Esophagus squamous epithelium (tissue), 5 donors: ENCODE measurements around the gene PLEKHH2. TPM values are rescaled to one million over a fixed set of nuclear protein-coding genes. Genes with fewer than 3 reads are reported as not detected.

Experiments used
- DNase-seq: peaks from one replicate; lab custom pipeline; 2025; lab: John Stamatoyannopoulos, UW
- H3K27ac ChIP-seq, 4 donors: fragments of 200-600 bp; sonication (generic); one replicate each; pipeline ENCODE4 v1.5.1; 2016 to 2019; ENCODE audit warnings: mild to moderate bottlenecking in 1 of 4
- H3K27me3 ChIP-seq, 4 donors: fragments of 200-600 bp; sonication (generic); 1 replicate in 3 of 4; 2 replicates in 1 of 4; pipeline versions ENCODE4 v1.5.1 to v1.6.0; 2017 to 2021; ENCODE audit warnings: antibody characterized with exemption in 1 of 4
- H3K36me3 ChIP-seq, 3 donors: fragments of 200-600 bp; sonication (generic); one replicate each; pipeline ENCODE4 v1.5.1; 2016 to 2019
- H3K4me1 ChIP-seq, 3 donors: fragments of 200-600 bp; sonication (generic); one replicate each; pipeline ENCODE4 v1.5.1; 2017 to 2019
- H3K4me3 ChIP-seq, 4 donors: fragments of 200-600 bp; sonication (generic); 1 replicate in 3 of 4; 2 replicates in 1 of 4; pipeline ENCODE4 v1.5.1; 2016 to 2019; ENCODE audit warnings: mild to moderate bottlenecking in 2 of 4, moderate library complexity in 1 of 4
- H3K9me3 ChIP-seq, 3 donors: fragments of 200-600 bp; sonication (generic); one replicate each; pipeline ENCODE4 v1.5.1; 2016 to 2019
- POLR2A ChIP-seq, 4 donors: fragments of 450-650 bp; IDR thresholded peaks; one replicate each; pipeline ENCODE4 v1.6.1; 2017; ENCODE audit warnings: antibody characterized with exemption in 4 of 4, mild to moderate bottlenecking in 4 of 4, moderate library complexity in 3 of 4
- WGBS, 2 donors: methylation state at CpG; one replicate each; pipeline ENCODE4 v1.1.5; 2018; 5-methylcytosine and 5-hydroxymethylcytosine counted together
- intact Hi-C: fragments of 100-400 bp; cut with DNase I; formaldehyde crosslinking; loops from one replicate; pipeline ENCODE4 v1.15.0; 2022
- total RNA-seq, 4 donors: library from RNA; depleted of rRNA; stranded (reverse); fragments of >200 nt; gene quantifications; one replicate each; pipeline ENCODE4 v1.1.0, GENCODE V29; 2016
- TF ChIP-seq, protein P1 (sequence below), 6 experiments: fragments of 450-650 bp in 4 of 6; fragments of 200-600 bp in 2 of 6; sonication (generic) in 2 of 6; IDR thresholded peaks; one replicate each; pipeline ENCODE4 v1.5.1; 2016 to 2019; ENCODE audit warnings: antibody characterized with exemption in 6 of 6, mild to moderate bottlenecking in 4 of 6, moderate library complexity in 4 of 6
- donor health status: DM: yes; HTN: yes; CAD: no.

PLEKHH2 gene
- total RNA-seq, 4 donors from 2014 or later = 1.7 to 25.7 (median 8.3) TPM

DNA sequence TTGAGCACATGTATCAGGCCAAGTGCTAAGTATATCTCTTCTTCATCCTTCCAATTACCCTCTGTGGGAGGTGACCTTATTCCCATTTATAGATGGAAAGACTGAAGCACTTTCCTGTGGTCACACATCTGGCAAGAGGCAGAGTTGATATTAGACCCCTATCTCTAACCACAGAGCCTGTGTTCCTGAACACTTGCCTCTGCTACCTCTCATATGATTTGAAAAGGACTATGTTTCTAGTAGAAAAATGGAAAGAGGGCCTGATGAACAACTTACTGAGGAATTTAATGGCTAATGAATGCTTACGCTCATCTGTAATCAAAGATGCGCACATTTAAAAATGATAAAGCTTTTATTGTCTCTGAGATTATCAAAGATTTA, 90.6 kb downstream of the PLEKHH2 start:
- Histone ChIP-seq H3K27me3 (no peaks in the 10 kb centered on the region), H3K9me3 (no peaks in the 10 kb centered on the region), H3K36me3 (peaks cover 0 to 3% (median 0%) of the 10 kb centered on the region in 3 donors), H3K4me1 (no peaks in the 10 kb centered on the region), H3K27ac (no peak overlapping the region), H3K4me3 (no peak overlapping the region)
- intact Hi-C loops = no loop called here
- no peak for DNase-seq
- 93 to 98% methylated on average over 2 of the region's 2 CpGs for WGBS, 2 donors
- TF ChIP-seq, protein P1, sequence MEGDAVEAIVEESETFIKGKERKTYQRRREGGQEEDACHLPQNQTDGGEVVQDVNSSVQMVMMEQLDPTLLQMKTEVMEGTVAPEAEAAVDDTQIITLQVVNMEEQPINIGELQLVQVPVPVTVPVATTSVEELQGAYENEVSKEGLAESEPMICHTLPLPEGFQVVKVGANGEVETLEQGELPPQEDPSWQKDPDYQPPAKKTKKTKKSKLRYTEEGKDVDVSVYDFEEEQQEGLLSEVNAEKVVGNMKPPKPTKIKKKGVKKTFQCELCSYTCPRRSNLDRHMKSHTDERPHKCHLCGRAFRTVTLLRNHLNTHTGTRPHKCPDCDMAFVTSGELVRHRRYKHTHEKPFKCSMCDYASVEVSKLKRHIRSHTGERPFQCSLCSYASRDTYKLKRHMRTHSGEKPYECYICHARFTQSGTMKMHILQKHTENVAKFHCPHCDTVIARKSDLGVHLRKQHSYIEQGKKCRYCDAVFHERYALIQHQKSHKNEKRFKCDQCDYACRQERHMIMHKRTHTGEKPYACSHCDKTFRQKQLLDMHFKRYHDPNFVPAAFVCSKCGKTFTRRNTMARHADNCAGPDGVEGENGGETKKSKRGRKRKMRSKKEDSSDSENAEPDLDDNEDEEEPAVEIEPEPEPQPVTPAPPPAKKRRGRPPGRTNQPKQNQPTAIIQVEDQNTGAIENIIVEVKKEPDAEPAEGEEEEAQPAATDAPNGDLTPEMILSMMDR (IDR thresholded peaks at IDR 0.05) = no peak
- no peak for TF ChIP-seq POLR2A (IDR thresholded peaks at IDR 0.05)

DNA sequence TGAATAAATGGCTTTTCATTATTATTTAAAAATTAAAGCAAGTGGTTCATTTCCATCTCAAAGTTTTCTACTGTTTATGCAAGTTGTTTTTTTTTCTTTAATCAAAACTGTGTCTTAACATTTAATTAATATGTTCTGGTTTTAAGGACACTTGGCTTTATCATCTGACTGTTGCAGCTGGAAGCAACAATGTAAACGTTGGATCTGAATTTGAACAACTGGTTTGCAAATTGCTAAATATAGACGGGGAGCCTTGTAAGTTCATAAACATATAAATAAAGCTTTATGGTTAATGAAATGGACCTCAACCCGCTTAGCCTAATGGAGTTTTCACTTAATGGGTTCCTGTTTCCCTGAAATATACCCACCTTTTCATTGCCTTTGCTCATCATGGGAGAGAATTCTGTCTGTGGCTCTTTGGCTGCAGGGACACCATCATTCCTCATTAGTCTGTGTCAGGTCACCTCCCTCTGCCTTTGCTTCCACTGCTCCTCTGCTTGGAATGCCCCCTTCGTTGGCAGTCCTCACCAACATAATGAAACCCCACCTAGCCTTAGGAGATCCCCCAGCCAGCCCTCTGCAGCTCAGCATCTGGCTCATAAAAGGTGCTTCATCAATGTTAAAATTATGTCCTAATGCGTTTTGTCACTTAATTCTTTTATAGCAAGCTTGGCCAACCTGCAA, 92.6 kb downstream of the PLEKHH2 start:
- Histone ChIP-seq H3K9me3 (no peaks in the 10 kb centered on the region), H3K4me3 (no peak overlapping the region), H3K27me3 (no peaks in the 10 kb centered on the region), H3K27ac (no peak overlapping the region), H3K4me1 (no peaks in the 10 kb centered on the region), H3K36me3 (peaks cover 0 to 8% (median 0%) of the 10 kb centered on the region in 3 donors)
- 63 to 68% methylated on average over 5 of the region's 5 CpGs for WGBS, 2 donors
- DNase-seq = no peak
- intact Hi-C loops = no loop called here
- TF ChIP-seq, protein P1 (IDR thresholded peaks at IDR 0.05) = no peak
- TF ChIP-seq POLR2A (IDR thresholded peaks at IDR 0.05) = no peak

DNA sequence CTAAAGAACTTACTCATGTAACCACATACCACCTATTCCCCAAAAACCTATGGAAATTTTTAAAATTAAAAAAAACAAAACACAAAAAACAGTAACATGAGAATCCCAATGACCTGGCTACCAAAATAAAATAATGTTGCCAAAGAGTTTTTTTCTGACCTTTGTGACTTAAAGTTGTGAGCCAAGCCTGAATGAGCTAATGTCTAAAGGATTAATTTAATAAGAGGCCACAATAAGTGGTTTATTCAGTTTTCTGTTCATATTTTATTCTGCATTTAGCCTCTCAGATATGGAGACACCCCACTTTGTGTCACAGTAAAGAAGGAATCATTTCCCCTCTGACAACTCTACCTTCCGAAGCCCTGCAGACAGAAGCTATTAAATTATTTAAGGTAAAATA, 94.2 kb downstream of the PLEKHH2 start:
- no peaks in the 10 kb centered on the region for H3K9me3 ChIP-seq
- H3K36me3 ChIP-seq = peaks cover 0 to 8% (median 0%) of the 10 kb centered on the region in 3 donors
- no peak overlapping the region for H3K27ac ChIP-seq
- no peak overlapping the region for H3K4me3 ChIP-seq
- DNase-seq = no peak
- WGBS, 2 donors = 88 to 94% methylated on average over 1 of the region's 1 CpG
- no peaks in the 10 kb centered on the region for H3K4me1 ChIP-seq
- TF ChIP-seq, protein P1 (IDR thresholded peaks at IDR 0.05) = no peak
- no peak for TF ChIP-seq POLR2A (IDR thresholded peaks at IDR 0.05)
- H3K27me3 ChIP-seq = no peaks in the 10 kb centered on the region
- intact Hi-C loops = no loop called here

DNA sequence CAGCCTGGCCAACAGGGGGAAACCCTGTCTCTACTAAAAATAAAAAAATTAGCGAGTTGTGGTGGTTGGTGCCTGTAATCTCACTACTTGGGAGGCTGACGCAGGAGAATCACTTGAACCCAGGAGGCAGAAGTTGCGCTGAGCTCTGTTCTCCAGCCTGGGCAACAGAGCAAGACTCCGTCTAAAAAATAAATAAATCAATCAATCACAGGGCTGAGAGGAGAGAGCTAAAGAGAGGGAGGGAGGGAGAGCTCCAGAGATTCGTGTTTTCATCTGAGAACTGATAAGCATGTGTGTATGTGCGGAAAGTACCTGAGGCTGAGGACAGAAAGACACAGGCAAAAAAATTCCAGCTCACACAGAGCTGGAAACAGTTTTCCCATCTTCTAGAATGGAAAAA, 99.6 kb downstream of the PLEKHH2 start:
- no peak overlapping the region for H3K27ac ChIP-seq
- H3K27me3 ChIP-seq = no peaks in the 10 kb centered on the region
- H3K36me3 ChIP-seq = peaks cover 0 to 12% (median 0%) of the 10 kb centered on the region in 3 donors
- DNase-seq = no peak
- H3K4me1 ChIP-seq = no peaks in the 10 kb centered on the region
- TF ChIP-seq, protein P1 (IDR thresholded peaks at IDR 0.05) = no peak
- TF ChIP-seq POLR2A (IDR thresholded peaks at IDR 0.05) = no peak
- H3K9me3 ChIP-seq = no peaks in the 10 kb centered on the region
- intact Hi-C loops = no loop called here
- H3K4me3 ChIP-seq = no peak overlapping the region
- WGBS, 2 donors = 83 to 85% methylated on average over 6 of the region's 6 CpGs

DNA sequence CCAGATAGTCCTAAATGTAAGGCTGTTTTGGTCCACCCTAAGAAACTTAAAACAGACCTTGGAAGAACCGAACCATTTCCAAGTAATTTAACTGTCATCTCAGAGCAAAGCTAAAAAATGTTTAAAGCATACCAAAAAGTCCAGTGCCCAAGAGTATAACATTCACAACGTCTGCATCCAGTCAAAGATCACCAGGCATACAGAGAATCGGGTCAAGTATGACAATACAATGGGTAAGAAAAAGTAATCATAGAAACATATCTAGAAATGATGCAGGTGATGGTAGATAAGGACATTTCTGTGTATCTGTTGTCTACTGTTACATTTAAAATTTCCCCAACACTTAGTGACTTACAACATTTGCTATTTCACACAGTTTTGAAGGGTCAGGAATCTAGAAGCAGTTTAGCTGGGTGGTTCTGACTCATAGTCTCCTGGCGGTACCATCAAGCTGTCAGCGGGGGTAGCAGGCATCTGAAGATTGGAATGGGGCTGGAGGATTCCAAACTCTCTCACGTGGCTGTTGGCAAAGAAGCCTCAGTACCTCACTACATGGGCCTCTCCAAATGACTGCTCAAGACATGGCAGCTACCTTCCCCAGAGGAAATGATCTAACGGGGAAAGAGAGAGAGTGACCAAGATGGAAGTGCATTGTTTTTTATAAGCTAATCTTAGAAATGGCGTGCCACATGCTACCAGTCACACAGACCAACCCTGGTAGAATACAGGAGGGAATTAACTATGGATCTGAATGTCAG, 100.2 kb downstream of the PLEKHH2 start:
- H3K9me3 ChIP-seq = no peaks in the 10 kb centered on the region
- no peak for DNase-seq
- peaks cover 0 to 12% (median 0%) of the 10 kb centered on the region in 3 donors for H3K36me3 ChIP-seq
- no peak overlapping the region for H3K4me3 ChIP-seq
- TF ChIP-seq POLR2A (IDR thresholded peaks at IDR 0.05) = no peak
- TF ChIP-seq, protein P1 (IDR thresholded peaks at IDR 0.05) = no peak
- no peaks in the 10 kb centered on the region for H3K27me3 ChIP-seq
- peak overlapping the region in 1 of 4 donors; percentile 14 for H3K27ac ChIP-seq
- 75 to 77% methylated on average over 8 of the region's 8 CpGs for WGBS, 2 donors
- H3K4me1 ChIP-seq = no peaks in the 10 kb centered on the region
- intact Hi-C loops = no loop called here
